Frontal cortex (tissue), 4 donors: ENCODE results near the gene HLA-DQB2. TPM values are rescaled to one million over a fixed set of nuclear protein-coding genes. Genes with fewer than 3 reads are reported as not detected.
A peak's percentile ranks its signal among the peaks of the same experiment; 100 is the strongest.
"Not testable (repeated sequence)": the region's sequence is repeated elsewhere in the genome, so short reads cannot be mapped to it uniquely, and the experiment has no call there.

Experiments used
- DNase-seq, 2 donors: peaks; one replicate each; pipeline ENCODE4 v3.0.0; 2012; ENCODE audit warnings: low spot score in 2 of 2
- FAIRE-seq: peaks from 2 replicates; lab custom pipeline; 2012; peaks lifted over from hg19 to GRCh38; lab: Jason Lieb, UNC
- total RNA-seq: library from RNA; depleted of rRNA; stranded (reverse); fragments of >200 nt; gene quantifications from one replicate; pipeline ENCODE4 v1.2.3, GENCODE V29; 2014
- donor health status: control.
- donor health status: control.
- donor health status: control.

The HLA-DQB2 gene
- not detected for total RNA-seq

DNA sequence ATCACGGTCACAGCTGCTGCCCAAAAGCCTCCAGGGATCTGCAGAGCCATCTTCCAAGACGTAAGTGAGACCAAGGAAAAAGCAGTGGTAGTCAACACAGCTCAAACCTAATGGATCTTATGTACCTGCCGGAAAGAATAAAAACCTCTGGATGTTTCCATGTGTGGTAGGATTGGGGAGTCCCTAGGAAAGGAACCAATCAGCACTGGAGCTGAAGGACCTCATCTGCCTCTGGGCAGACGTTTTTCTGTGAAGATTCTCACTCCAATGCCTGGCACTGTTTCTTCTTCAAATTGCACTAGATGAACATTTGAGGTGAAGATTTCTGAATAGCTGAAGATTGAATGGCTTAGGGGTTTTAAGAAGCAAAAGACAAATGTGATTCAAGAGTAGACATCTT lies at the start of gene HLA-DQB2:
Gene HLA-DQB2, minus strand, starts transcription at position 112 of the 400 bp plus-strand sequence. Its CDS starts 62 bp downstream, at position 50.
- DNase-seq (no peak), FAIRE-seq (no peak)

- DNase-seq = no peak
Measured at GRCh38 chr6:32809171-32809570, 45.8 kb upstream of the HLA-DQB2 start.

GRCh38 chr6:32807020-32807580 lies 43.8 kb upstream of the HLA-DQB2 start:
- DNase-seq (no peak), FAIRE-seq (no peak)

More at GRCh38 chr6:32809171-32809570, 45.8 kb upstream of the HLA-DQB2 start:
- FAIRE-seq = no peak

DNA sequence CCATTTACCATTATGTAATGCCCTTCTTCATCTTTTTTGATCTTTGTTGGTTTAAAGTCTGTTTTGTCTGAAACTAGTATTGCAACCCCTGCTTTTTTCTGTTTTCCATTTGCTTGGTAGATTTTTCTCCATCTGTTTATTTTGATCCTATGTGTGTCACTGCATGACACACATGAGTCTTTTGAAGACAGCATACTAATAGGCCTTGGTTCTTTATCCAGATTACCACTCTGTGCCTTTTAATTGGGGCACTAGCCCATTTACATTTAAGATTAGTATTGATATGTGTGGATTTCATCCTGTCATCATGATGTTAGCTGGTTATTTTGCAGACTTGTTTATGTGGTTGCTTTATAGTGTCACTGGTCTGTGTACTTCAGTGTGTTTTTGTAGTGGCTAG lies 42.1 kb upstream of the HLA-DQB2 start:
- FAIRE-seq, DNase-seq: not testable (repeated sequence)

GRCh38 chr6:32803416-32803815 lies 40.1 kb upstream of the HLA-DQB2 start:
- FAIRE-seq = no peak
- no peak for DNase-seq

DNA sequence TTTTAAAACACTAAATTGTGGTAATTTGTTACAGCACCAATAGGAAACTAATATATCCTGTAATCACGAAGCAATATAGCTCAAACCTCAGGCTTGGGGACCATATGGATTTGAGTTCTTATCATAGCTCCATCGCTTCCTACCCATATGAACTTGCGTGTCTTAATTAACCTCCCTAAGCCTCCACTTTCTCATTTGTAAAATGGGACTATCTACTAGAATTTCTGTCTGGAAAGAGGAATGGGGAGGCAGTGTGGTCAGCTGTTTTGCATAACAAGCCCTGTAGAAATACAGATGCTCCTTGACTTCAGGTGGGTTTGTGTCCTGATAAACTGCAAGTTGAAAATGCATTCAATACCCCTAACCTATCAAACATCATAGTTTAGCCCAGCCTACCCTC lies 36.4 kb upstream of the HLA-DQB2 start:
- DNase-seq (no peak), FAIRE-seq (no peak)

- no peak for DNase-seq
- no peak for FAIRE-seq
Measured at GRCh38 chr6:32799168-32799567, 35.8 kb upstream of the HLA-DQB2 start.

GRCh38 chr6:32796848-32797776 lies 33.8 kb upstream of the HLA-DQB2 start:
- FAIRE-seq = peak; percentile 75

GRCh38 chr6:32794510-32794909 lies 31.2 kb upstream of the HLA-DQB2 start:
- FAIRE-seq = no peak
- no peak for DNase-seq

More at GRCh38 chr6:32796848-32797776, 33.8 kb upstream of the HLA-DQB2 start:
- DNase-seq = peak in 1 of 2 donors; percentile 45

DNA sequence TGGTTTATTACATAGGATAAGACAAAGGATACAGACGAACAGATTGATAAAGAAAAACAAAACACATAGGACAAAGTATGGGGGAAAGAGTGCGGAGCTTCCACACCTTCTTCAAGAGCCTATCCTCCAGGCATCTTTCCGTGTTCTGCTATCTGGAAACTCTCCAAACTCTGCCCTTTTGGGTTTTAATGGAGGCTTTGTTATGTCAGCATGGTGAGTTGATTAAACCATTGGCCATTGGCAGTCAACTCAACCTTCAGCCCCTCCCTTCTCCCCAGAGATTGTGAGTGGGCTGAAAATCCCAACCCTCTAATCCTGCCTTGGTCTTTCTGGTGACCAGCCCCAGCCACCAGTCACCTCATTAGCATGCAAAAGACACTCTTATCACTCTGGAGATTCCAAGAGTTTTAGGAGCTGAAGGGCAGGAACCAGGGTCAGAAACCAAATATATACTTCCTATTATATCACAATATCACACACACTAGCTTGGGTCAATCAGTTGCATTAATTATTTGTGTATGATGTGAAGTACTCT lies 29.6 kb upstream of the HLA-DQB2 start:
- DNase-seq = no peak
- FAIRE-seq = no peak

- FAIRE-seq (no peak), DNase-seq (no peak)
Measured at GRCh38 chr6:32790306-32790705, 27.0 kb upstream of the HLA-DQB2 start.

GRCh38 chr6:32785781-32786533 lies 22.6 kb upstream of the HLA-DQB2 start:
- FAIRE-seq = no peak
- peak in 1 of 2 donors; percentile 25 for DNase-seq

GRCh38 chr6:32782923-32783322 lies 19.6 kb upstream of the HLA-DQB2 start:
- not testable (repeated sequence) for DNase-seq, FAIRE-seq

DNA sequence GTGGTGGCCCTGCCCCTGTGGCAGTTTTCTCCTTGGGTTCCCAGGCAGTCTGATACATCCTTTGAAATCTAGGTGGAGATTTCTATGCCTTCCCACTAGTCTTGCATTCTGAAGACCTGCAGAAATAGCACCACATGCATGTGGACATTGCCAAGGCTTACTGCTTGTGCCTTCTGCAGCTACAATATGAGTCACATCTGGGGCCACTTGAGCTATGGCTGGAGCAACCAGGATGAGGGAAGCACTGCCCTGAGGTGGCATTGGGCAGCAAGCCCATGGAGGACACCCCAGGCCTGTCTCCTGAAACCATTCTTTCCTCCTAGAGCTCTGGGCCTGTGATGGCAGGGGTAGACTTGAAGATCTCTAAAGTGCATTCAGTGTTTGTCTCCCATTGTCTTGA lies 15.7 kb upstream of the HLA-DQB2 start:
- FAIRE-seq = no peak
- DNase-seq = no peak

GRCh38 chr6:32775071-32775470 lies 11.7 kb upstream of the HLA-DQB2 start:
- no peak for DNase-seq
- no peak for FAIRE-seq

GRCh38 chr6:32774426-32774825 lies 11.1 kb upstream of the HLA-DQB2 start:
- DNase-seq (no peak), FAIRE-seq (no peak)

- no peak for FAIRE-seq
- no peak for DNase-seq
Measured at GRCh38 chr6:32772656-32773055, 9.3 kb upstream of the HLA-DQB2 start.

- FAIRE-seq = no peak
- DNase-seq = no peak
Measured at GRCh38 chr6:32764048-32764447, 716 bp upstream of the HLA-DQB2 start.

GRCh38 chr6:32761548-32761947 lies 1.8 kb downstream of the HLA-DQB2 start:
- DNase-seq = no peak

DNA sequence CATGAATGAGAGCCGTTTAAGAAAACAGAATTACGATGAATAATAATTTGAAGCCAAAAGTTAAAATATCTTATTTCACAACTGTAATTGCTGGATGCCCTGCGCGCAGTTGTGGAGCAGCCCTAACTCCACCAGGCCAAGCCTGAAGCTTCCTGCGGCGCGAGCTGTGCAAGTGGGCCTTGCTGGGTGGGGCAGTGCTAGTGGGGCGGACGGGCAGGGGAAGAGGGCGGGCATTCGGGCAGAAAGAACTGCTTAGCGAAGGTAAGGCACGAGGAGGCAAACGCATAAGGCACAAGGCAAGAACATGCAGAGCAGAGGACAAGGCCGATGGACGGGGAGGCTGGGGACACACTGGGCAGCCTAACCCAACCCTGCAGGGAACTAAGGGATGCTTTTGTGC lies 2.3 kb downstream of the HLA-DQB2 start:
- FAIRE-seq (no peak), DNase-seq (no peak)

More at GRCh38 chr6:32761548-32761947, 1.8 kb downstream of the HLA-DQB2 start:
- no peak for FAIRE-seq
